ENCODE data around the gene C1orf159. TPM values are rescaled to one million over a fixed set of nuclear protein-coding genes. Genes with fewer than 3 reads are reported as not detected.
"Not testable (repeated sequence)": the region's sequence is repeated elsewhere in the genome, so short reads cannot be mapped to it uniquely, and the experiment has no call there.

The C1orf159 gene
- total RNA-seq, 1 donor, result 9.6 TPM

GRCh38 chr1:1156140-1157032, 40.5 kb upstream of the C1orf159 start:
- Histone ChIP-seq H3K4me3 (ENCODE audit: low read length) (no peak overlapping the region), H3K4me1 (ENCODE audit: insufficient read depth, low read length) (peaks cover 15% of the 10 kb centered on the region), H3K27me3 (ENCODE audit: insufficient read depth, low read length) (no peaks in the 10 kb centered on the region), H3K9me3 (ENCODE audit: low read depth, low read length) (no peaks in the 10 kb centered on the region)

GRCh38 chr1:1155258-1155657, 39.4 kb upstream of the C1orf159 start:
- H3K27me3 ChIP-seq (ENCODE audit: insufficient read depth, low read length), result no peaks in the 10 kb centered on the region
- no peak overlapping the region for H3K4me3 ChIP-seq (ENCODE audit: low read length)
- H3K9me3 ChIP-seq (ENCODE audit: low read depth, low read length), result no peaks in the 10 kb centered on the region
- peaks cover 15% of the 10 kb centered on the region for H3K4me1 ChIP-seq (ENCODE audit: insufficient read depth, low read length)

GRCh38 chr1:1153874-1154273, 38.0 kb upstream of the C1orf159 start:
- H3K9me3 ChIP-seq (ENCODE audit: low read depth, low read length), result no peaks in the 10 kb centered on the region
- no peak overlapping the region for H3K4me3 ChIP-seq (ENCODE audit: low read length)
- H3K27me3 ChIP-seq (ENCODE audit: insufficient read depth, low read length), result no peaks in the 10 kb centered on the region
- peaks cover 10% of the 10 kb centered on the region for H3K4me1 ChIP-seq (ENCODE audit: insufficient read depth, low read length)

- not testable (repeated sequence) for H3K9me3 ChIP-seq (ENCODE audit: low read depth, low read length); H3K27me3 ChIP-seq (ENCODE audit: insufficient read depth, low read length); H3K4me3 ChIP-seq (ENCODE audit: low read length); H3K4me1 ChIP-seq (ENCODE audit: insufficient read depth, low read length)
These were observed 37.3 kb upstream of the C1orf159 start for GRCh38 chr1:1153215-1153614.

- not testable (repeated sequence) for H3K9me3 ChIP-seq (ENCODE audit: low read depth, low read length); H3K4me3 ChIP-seq (ENCODE audit: low read length); H3K4me1 ChIP-seq (ENCODE audit: insufficient read depth, low read length); H3K27me3 ChIP-seq (ENCODE audit: insufficient read depth, low read length)
These were observed 36.5 kb upstream of the C1orf159 start for GRCh38 chr1:1152431-1152830.

DNA sequence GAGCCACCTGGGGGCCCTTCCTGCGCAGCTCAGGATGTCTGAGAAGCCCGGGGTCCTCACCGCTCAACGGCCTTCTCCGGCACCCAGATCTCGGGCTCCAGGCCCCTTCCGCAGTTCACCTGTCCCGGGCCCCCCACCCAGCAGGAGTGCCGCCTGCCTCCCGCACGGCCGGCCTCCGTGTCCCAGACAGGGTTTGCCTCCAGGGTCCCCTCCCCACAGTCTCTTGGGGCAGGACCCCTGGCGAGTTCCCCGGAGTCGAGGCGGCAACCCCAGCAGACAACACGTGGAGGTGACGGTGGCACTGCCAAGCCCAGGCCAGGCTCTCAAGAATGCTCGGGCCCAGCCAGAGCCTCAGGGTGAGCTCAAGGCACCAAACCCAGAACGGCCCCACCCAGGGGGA, 35.4 kb upstream of the C1orf159 start:
- Histone ChIP-seq H3K9me3 (ENCODE audit: low read depth, low read length) (no peaks in the 10 kb centered on the region), H3K4me1 (ENCODE audit: insufficient read depth, low read length) (no peaks in the 10 kb centered on the region), H3K27me3 (ENCODE audit: insufficient read depth, low read length) (no peaks in the 10 kb centered on the region), H3K4me3 (ENCODE audit: low read length) (no peak overlapping the region)

DNA sequence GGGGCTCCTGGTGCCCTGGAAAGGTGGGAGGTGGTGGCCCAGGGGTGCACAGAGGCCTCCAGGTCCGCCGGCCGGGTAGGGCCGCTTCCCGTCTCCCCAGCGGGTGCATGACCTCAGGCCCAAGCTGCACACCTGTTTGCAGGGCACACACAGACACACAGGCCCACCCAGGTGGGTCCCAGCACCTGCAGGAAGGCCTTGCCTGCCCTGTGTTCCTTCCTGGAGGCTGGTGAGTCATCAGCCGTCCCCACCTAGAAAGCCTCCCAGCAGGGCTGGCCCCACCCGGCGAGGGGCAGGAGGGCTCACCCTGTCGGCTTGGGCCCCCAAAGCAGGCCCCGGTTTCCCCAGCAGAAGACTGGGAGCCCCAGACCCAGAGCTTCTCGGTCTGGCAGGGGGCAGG, 34.2 kb upstream of the C1orf159 start:
- H3K4me3 ChIP-seq (ENCODE audit: low read length), result no peak overlapping the region
- H3K4me1 ChIP-seq (ENCODE audit: insufficient read depth, low read length), result peaks cover 3% of the 10 kb centered on the region
- H3K9me3 ChIP-seq (ENCODE audit: low read depth, low read length), result no peaks in the 10 kb centered on the region
- no peaks in the 10 kb centered on the region for H3K27me3 ChIP-seq (ENCODE audit: insufficient read depth, low read length)

GRCh38 chr1:1149416-1149815, 33.5 kb upstream of the C1orf159 start:
- H3K9me3 ChIP-seq (ENCODE audit: low read depth, low read length), result no peaks in the 10 kb centered on the region

DNA sequence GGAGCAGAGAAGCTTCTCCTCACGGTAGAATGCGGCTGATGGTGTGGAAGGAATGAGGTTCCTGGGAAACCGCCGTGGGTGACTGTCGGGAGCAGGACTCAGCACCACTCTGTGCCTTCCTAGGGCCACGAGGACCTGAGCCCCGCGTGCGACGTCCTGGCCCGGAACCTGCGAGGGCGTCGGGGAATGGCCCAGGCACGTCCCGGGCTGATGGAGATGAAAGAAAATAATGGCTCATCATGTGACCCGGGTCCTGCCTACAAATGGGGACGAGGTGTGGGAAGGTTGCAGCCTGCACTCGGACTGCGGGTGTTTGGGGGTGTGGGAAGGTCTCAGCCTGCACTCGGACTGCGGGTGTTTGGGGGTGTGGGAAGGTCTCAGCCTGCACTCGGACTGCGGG, 32.7 kb upstream of the C1orf159 start:
- no peaks in the 10 kb centered on the region for H3K27me3 ChIP-seq (ENCODE audit: insufficient read depth, low read length)

More at GRCh38 chr1:1149416-1149815, 33.5 kb upstream of the C1orf159 start:
- no peaks in the 10 kb centered on the region for H3K27me3 ChIP-seq (ENCODE audit: insufficient read depth, low read length)
- no peak overlapping the region for H3K4me3 ChIP-seq (ENCODE audit: low read length)
- H3K4me1 ChIP-seq (ENCODE audit: insufficient read depth, low read length), result peaks cover 10% of the 10 kb centered on the region

GRCh38 chr1:1148061-1148460, 32.2 kb upstream of the C1orf159 start:
- peaks cover 22% of the 10 kb centered on the region for H3K4me1 ChIP-seq (ENCODE audit: insufficient read depth, low read length)
- no peaks in the 10 kb centered on the region for H3K9me3 ChIP-seq (ENCODE audit: low read depth, low read length)
- no peaks in the 10 kb centered on the region for H3K27me3 ChIP-seq (ENCODE audit: insufficient read depth, low read length)
- H3K4me3 ChIP-seq (ENCODE audit: low read length), result no peak overlapping the region

More for the DNA sequence above, 32.7 kb upstream of the C1orf159 start:
- Histone ChIP-seq H3K4me3 (ENCODE audit: low read length) (no peak overlapping the region), H3K9me3 (ENCODE audit: low read depth, low read length) (no peaks in the 10 kb centered on the region), H3K4me1 (ENCODE audit: insufficient read depth, low read length) (peaks cover 18% of the 10 kb centered on the region)

DNA sequence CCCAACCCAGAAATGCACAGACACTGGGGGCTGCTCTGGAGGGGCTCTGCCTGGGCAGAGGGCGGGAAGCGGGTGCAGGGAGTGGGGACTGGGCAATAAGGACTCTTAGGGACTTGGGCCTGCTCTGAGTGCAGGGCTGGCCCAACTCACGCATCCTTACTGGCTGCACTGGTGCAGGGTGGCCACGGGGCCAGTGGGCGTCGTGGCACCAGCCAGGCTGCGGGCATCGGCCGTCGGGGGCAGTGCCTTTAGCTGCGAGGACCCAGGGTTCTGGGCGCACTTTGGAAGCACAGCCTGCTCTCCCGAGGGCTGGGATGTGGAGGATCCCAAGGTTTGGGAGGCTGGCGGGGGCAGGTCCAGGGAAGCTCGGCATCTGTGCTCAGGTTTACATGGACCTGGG, 30.7 kb upstream of the C1orf159 start:
- H3K4me1 ChIP-seq (ENCODE audit: insufficient read depth, low read length), result peaks cover 22% of the 10 kb centered on the region
- no peaks in the 10 kb centered on the region for H3K27me3 ChIP-seq (ENCODE audit: insufficient read depth, low read length)
- H3K4me3 ChIP-seq (ENCODE audit: low read length), result no peak overlapping the region
- no peaks in the 10 kb centered on the region for H3K9me3 ChIP-seq (ENCODE audit: low read depth, low read length)

- Histone ChIP-seq H3K4me3 (ENCODE audit: low read length) (no peak overlapping the region), H3K9me3 (ENCODE audit: low read depth, low read length) (no peaks in the 10 kb centered on the region), H3K4me1 (ENCODE audit: insufficient read depth, low read length) (peaks cover 22% of the 10 kb centered on the region), H3K27me3 (ENCODE audit: insufficient read depth, low read length) (no peaks in the 10 kb centered on the region)
These were observed 30.1 kb upstream of the C1orf159 start for GRCh38 chr1:1146026-1146425.

GRCh38 chr1:1145547-1145914, 29.6 kb upstream of the C1orf159 start:
- peaks cover 22% of the 10 kb centered on the region for H3K4me1 ChIP-seq (ENCODE audit: insufficient read depth, low read length)
- H3K9me3 ChIP-seq (ENCODE audit: low read depth, low read length), result no peaks in the 10 kb centered on the region
- H3K4me3 ChIP-seq (ENCODE audit: low read length), result no peak overlapping the region
- H3K27me3 ChIP-seq (ENCODE audit: insufficient read depth, low read length), result no peaks in the 10 kb centered on the region

DNA sequence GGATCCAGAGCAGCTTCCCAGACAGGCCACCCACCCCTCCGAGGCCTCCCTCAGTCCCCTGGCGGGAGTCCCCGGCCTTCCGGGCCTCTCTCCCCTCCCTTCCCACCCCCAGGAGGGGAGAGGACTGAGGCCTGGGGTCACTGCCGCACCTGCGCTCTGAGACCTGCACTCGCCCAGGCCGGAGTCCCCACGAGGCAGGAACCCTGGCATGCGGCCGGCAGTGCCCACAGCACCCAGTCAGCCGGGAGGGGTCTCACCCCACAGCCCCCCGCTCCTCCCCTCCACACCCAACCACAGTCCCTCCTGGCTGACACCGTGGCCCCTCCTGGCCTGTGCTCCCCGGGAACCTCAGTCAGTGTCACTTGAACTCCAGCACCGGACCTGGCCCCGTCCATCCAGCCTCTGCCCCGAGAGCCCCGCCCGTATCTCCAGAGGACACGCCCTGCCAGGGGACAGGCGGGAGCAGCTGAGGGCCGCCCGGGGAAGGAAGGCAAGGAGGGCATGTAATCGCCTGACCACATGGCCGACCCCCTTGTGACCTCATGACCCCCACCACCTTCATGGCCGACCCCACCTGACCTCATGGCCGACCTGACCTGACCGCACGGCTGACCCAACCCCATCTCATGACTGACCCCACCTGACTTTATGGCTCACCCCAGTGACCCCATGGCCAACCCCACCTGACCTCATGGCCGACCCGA, 29.1 kb upstream of the C1orf159 start:
- H3K27me3 ChIP-seq (ENCODE audit: insufficient read depth, low read length), result no peaks in the 10 kb centered on the region
- no peak overlapping the region for H3K4me3 ChIP-seq (ENCODE audit: low read length)
- peaks cover 22% of the 10 kb centered on the region for H3K4me1 ChIP-seq (ENCODE audit: insufficient read depth, low read length)
- H3K9me3 ChIP-seq (ENCODE audit: low read depth, low read length), result no peaks in the 10 kb centered on the region

DNA sequence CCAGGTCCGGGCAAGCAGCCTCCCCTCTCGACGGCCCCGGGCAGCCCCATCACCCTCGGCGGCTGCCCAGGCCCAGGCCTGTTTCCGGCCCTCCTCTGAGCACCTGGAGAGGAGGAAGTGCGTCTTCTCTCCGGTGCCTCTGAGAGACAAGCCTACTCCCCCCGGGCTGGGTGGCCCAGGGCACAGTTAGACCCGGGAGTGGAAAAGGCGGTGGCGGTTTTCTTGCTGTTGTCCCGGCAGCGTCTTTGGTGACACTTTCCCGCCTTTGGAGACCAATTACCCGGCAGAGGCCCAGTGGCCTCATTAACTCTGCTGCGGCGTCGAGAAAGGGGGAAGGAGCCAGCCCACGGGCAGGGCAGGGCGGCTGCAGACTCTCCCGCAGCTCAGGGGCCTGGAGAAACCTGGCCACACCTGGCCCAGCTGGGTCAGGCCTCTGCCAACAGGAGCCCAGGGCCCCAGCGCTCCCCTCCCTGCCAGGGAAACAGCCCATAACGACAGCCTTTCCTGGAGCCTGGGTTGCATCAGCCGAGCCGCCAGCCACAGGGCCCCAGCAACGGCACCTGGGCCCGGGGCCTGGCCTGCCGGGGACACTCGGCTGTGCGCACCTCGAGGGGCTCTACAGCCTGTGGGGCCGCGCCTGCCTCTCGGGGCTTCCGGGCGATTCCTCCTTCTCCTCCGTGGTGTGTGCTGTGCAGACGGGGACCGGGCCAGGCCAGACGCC, 28.4 kb upstream of the C1orf159 start:
- Histone ChIP-seq H3K4me1 (ENCODE audit: insufficient read depth, low read length) (peaks cover 22% of the 10 kb centered on the region), H3K27me3 (ENCODE audit: insufficient read depth, low read length) (no peaks in the 10 kb centered on the region), H3K4me3 (ENCODE audit: low read length) (no peak overlapping the region), H3K9me3 (ENCODE audit: low read depth, low read length) (no peaks in the 10 kb centered on the region)

Data from mononuclear cell (primary cell).